Keratinocyte (primary cell): ENCODE results near the gene SLC16A9. TPM values are rescaled to one million over a fixed set of nuclear protein-coding genes. Genes with fewer than 3 reads are reported as not detected.

Source experiments
- DNase-seq: peaks from one replicate; pipeline ENCODE4 v3.0.0-alpha.2; 2011; ENCODE audit warnings: low read depth, missing footprints, low spot score
- FAIRE-seq: peaks from 2 replicates; lab custom pipeline; 2011; peaks lifted over from hg19 to GRCh38; lab: Jason Lieb, UNC
- H2AFZ ChIP-seq: 2 replicates; pipeline ENCODE4 v1.6.0; 2012; ENCODE audit warnings: low read length, control low read depth, inconsistent platforms; ENCODE audit not compliant: control insufficient read depth
- H3K27ac ChIP-seq: 2 replicates; pipeline ENCODE4 v1.5.1; 2011; ENCODE audit warnings: low read length; ENCODE audit not compliant: control insufficient read depth, insufficient read depth
- H3K27me3 ChIP-seq: 3 replicates; pipeline ENCODE4 v1.6.0; 2011; ENCODE audit warnings: low read length; ENCODE audit not compliant: control insufficient read depth, insufficient read depth; ENCODE audit errors: extremely low read depth
- H3K36me3 ChIP-seq, 2 experiments: 2 replicates in 1 of 2; 3 replicates in 1 of 2; pipeline ENCODE4 v1.5.1; 2011; ENCODE audit warnings: low read length in 2 of 2, mild to moderate bottlenecking in 1 of 2; ENCODE audit not compliant: control insufficient read depth in 2 of 2, insufficient read depth in 2 of 2; ENCODE audit errors: extremely low read depth in 1 of 2
- H3K4me1 ChIP-seq: 3 replicates; pipeline ENCODE4 v1.5.1; 2011; ENCODE audit warnings: low read length; ENCODE audit not compliant: control insufficient read depth, insufficient read depth; ENCODE audit errors: extremely low read depth
- H3K4me2 ChIP-seq: 3 replicates; pipeline ENCODE4 v1.6.0; 2011; ENCODE audit warnings: low read depth, low read length; ENCODE audit not compliant: control insufficient read depth, insufficient read depth; ENCODE audit errors: extremely low read depth
- H3K4me3 ChIP-seq, 3 experiments: fragments of 200-600 bp in 1 of 3; sonication (generic) in 1 of 3; 2 replicates in 2 of 3; 3 replicates in 1 of 3; pipeline ENCODE4 v1.5.1; 2011 to 2016; ENCODE audit warnings: low read length in 3 of 3, mild to moderate bottlenecking in 3 of 3, control low read depth in 2 of 3, inconsistent platforms in 1 of 3, low read depth in 1 of 3, mixed read lengths in 1 of 3, mixed run types in 1 of 3, moderate library complexity in 1 of 3; ENCODE audit not compliant: control insufficient read depth in 2 of 3, insufficient read depth in 2 of 3; ENCODE audit errors: extremely low read depth in 1 of 3
- H3K79me2 ChIP-seq: 2 replicates; pipeline ENCODE4 v1.6.0; 2012; ENCODE audit warnings: low read length; ENCODE audit not compliant: control insufficient read depth, insufficient read depth
- H3K9ac ChIP-seq: 3 replicates; pipeline ENCODE4 v1.6.0; 2011; ENCODE audit warnings: low read length; ENCODE audit not compliant: control insufficient read depth, insufficient read depth; ENCODE audit errors: extremely low read depth
- H3K9me1 ChIP-seq: 3 replicates; pipeline ENCODE4 v1.6.0; 2011; ENCODE audit warnings: low read length; ENCODE audit not compliant: control insufficient read depth, insufficient read depth; ENCODE audit errors: extremely low read depth
- H3K9me3 ChIP-seq: 2 replicates; pipeline ENCODE4 v1.5.1; 2012; ENCODE audit warnings: low read depth, low read length; ENCODE audit not compliant: control insufficient read depth
- H4K20me1 ChIP-seq: 3 replicates; pipeline ENCODE4 v1.6.0; 2011; ENCODE audit warnings: low read length; ENCODE audit not compliant: control insufficient read depth, insufficient read depth; ENCODE audit errors: extremely low read depth
- EZH2 ChIP-seq: IDR thresholded peaks from one replicate; pipeline ENCODE4 v1.6.1; 2012; ENCODE audit warnings: inconsistent platforms, mild to moderate bottlenecking, low read length, moderate library complexity
- dilution Hi-C: fragments of 300-500 bp; cut with MboI; formaldehyde crosslinking; loops from one replicate; pipeline ENCODE4 v1.7.0; 2020; ENCODE audit warnings: low sequenced_read_pairs; ENCODE audit not compliant: extremely low pct_ligation_motif_present
- polyA plus RNA-seq, 5 experiments: library from polyadenylated mRNA; depleted of rRNA in 3 of 5; stranded (reverse) in 3 of 5; stranded (forward) in 1 of 5; unstranded in 1 of 5; fragments of >200 nt; gene quantifications; 1 replicate in 1 of 5; 2 replicates in 3 of 5; 3 replicates in 1 of 5; pipeline versions ENCODE4 v1.2.1 to v1.2.3, GENCODE V29; 2011 to 2012; ENCODE audit warnings: missing spikeins in 2 of 5, low read depth in 1 of 5, low replicate concordance in 1 of 5
- TF ChIP-seq, protein P1 (sequence below), 3 experiments: IDR thresholded peaks in 1 of 3; conservative IDR thresholded peaks in 1 of 3; optimal IDR thresholded peaks in 1 of 3; 2 replicates in 2 of 3; 3 replicates in 1 of 3; pipeline versions ENCODE3 to v1.5.1; 2011; ENCODE audit warnings: low read length in 3 of 3, mild to moderate bottlenecking in 3 of 3, moderate library complexity in 2 of 3, control low read depth in 1 of 3, inconsistent platforms in 1 of 3; ENCODE audit not compliant: insufficient read depth in 2 of 3; ENCODE audit errors: extremely low read depth in 1 of 3

The SLC16A9 gene
- polyA plus RNA-seq, 1 donor (not counting 4 experiments of a cell fraction or from before 2014, with no cell fraction given) = 4.5 TPM

DNA sequence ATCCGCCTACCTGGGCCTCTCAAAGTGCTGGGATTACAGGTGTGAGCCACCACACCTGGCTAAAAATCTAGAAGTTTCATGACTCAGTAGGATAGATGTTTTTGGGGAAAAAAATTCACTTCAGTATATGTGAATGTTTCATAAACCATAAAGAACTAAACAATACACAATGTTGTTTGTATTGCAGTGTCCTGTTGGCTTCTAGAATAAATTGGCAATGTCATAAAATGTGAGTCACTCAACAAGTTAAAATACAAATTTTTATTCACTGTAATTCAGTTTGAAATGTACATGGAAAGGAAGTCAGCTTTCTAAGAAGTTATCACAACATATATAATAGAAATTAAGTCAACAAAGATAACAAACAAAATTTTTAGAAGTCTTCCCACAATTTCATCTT is 27.1 kb upstream of the SLC16A9 start:
- Histone ChIP-seq H4K20me1 (no peaks in the 10 kb centered on the region), H3K36me3 (no peaks in the 10 kb centered on the region), H3K9ac (no peak overlapping the region), H3K79me2 (no peaks in the 10 kb centered on the region), H3K27ac (no peak overlapping the region), H3K27me3 (no peaks in the 10 kb centered on the region), H3K4me3 (no peak overlapping the region), H3K9me1 (no peaks in the 10 kb centered on the region), H3K4me2 (no peak overlapping the region), H2AFZ (no peak overlapping the region), H3K4me1 (no peaks in the 10 kb centered on the region), H3K9me3 (no peaks in the 10 kb centered on the region)
- dilution Hi-C loops = no loop called here
- TF ChIP-seq EZH2 = no peak
- TF ChIP-seq, protein P1, sequence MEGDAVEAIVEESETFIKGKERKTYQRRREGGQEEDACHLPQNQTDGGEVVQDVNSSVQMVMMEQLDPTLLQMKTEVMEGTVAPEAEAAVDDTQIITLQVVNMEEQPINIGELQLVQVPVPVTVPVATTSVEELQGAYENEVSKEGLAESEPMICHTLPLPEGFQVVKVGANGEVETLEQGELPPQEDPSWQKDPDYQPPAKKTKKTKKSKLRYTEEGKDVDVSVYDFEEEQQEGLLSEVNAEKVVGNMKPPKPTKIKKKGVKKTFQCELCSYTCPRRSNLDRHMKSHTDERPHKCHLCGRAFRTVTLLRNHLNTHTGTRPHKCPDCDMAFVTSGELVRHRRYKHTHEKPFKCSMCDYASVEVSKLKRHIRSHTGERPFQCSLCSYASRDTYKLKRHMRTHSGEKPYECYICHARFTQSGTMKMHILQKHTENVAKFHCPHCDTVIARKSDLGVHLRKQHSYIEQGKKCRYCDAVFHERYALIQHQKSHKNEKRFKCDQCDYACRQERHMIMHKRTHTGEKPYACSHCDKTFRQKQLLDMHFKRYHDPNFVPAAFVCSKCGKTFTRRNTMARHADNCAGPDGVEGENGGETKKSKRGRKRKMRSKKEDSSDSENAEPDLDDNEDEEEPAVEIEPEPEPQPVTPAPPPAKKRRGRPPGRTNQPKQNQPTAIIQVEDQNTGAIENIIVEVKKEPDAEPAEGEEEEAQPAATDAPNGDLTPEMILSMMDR (optimal IDR thresholded peaks at IDR 0.05 in 1 of 3, IDR thresholded peaks at IDR 0.05 in 1 of 3, conservative IDR thresholded peaks at IDR 0.05 in 1 of 3; ENCODE audit: extremely low read depth in 1 of 3, insufficient read depth in 2 of 3, low read length in 3 of 3) = no peak
- FAIRE-seq = no peak
- DNase-seq = no peak

DNA sequence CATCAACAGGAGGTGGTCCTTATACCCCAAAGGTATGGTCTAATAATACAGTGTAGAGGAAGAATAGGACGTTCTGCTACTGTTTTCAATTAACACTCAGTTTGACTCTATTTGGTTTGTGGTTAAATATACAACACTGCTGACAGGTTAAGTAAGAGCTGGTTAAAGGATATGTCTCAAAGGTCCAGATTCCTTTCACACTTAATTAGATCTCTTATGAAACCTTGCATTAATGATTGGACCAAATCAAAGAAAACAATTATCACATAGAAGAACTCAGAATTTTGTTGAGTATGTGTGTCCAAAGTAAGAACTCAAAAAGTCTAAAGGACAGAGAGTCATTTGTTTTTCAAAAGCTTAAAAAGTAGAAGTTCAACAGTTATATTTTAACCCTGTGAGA is 25.6 kb upstream of the SLC16A9 start:
- no peak overlapping the region for H3K9ac ChIP-seq
- dilution Hi-C loops = no loop called here
- no peak for DNase-seq

More for the DNA sequence above, 25.6 kb upstream of the SLC16A9 start:
- TF ChIP-seq EZH2 = no peak
- TF ChIP-seq, protein P1 (optimal IDR thresholded peaks at IDR 0.05 in 1 of 3, IDR thresholded peaks at IDR 0.05 in 1 of 3, conservative IDR thresholded peaks at IDR 0.05 in 1 of 3; ENCODE audit: extremely low read depth in 1 of 3, insufficient read depth in 2 of 3, low read length in 3 of 3) = no peak
- Histone ChIP-seq H4K20me1 (no peaks in the 10 kb centered on the region), H3K4me3 (no peak overlapping the region), H2AFZ (no peak overlapping the region), H3K79me2 (no peaks in the 10 kb centered on the region), H3K4me2 (no peak overlapping the region), H3K27me3 (no peaks in the 10 kb centered on the region), H3K36me3 (no peaks in the 10 kb centered on the region), H3K4me1 (no peaks in the 10 kb centered on the region), H3K9me3 (no peaks in the 10 kb centered on the region), H3K27ac (no peak overlapping the region), H3K9me1 (no peaks in the 10 kb centered on the region)
- no peak for FAIRE-seq
